ENCODE measurements around the gene BICC1. TPM values are rescaled to one million over a fixed set of nuclear protein-coding genes. Genes with fewer than 3 reads are reported as not detected.

Gene BICC1
- total RNA-seq, 2 experiments from 2014 or later, result 0.14 TPM; not detected in 1

DNA sequence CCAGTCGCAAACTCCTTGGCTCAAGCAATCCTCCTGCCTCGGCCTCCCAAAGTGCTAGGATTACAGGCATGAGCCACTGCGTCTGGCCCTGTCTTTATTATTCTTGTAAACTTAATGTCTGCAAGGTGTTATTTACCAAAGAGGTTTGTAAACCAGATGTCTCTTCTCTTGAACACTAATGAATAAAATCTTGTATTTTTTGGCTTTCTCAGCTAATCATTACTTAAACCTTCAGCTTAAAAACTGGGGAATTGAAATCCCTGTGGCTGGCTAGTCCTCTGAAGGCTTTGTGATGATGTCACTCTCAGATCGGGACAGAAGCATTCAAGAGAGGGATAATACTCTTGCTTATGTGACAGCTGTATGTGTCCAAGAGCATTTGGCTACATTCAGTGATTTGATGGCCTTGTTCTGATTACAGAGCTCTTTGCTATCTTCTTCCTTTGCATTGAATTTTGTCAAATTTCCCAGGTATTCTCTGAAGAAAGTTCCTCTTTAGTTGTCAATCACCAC is 130.3 kb downstream of the BICC1 start:
- ATAC-seq (no peak), DNase-seq (no peak)
- no peaks in the 10 kb centered on the region for H3K36me3 Mint-ChIP-seq

GRCh38 chr10:58644311-58644710 is 131.6 kb downstream of the BICC1 start:
- no peak for ATAC-seq
- H3K27ac Mint-ChIP-seq, result no peak overlapping the region
- DNase-seq, result no peak
- H3K27me3 Mint-ChIP-seq, result no peaks in the 10 kb centered on the region
- no peaks in the 10 kb centered on the region for H3K9me3 Mint-ChIP-seq (ENCODE audit: low read depth)
- CTCF ChIA-PET, result no interaction called here
- no peaks in the 10 kb centered on the region for H3K4me1 Mint-ChIP-seq
- H3K4me3 Mint-ChIP-seq, result no peak overlapping the region
- no peaks in the 10 kb centered on the region for H3K36me3 Mint-ChIP-seq

More for the DNA sequence above, 130.3 kb downstream of the BICC1 start:
- Mint-ChIP-seq H3K4me3 (no peak overlapping the region), H3K27me3 (no peaks in the 10 kb centered on the region), H3K4me1 (no peaks in the 10 kb centered on the region), H3K9me3 (ENCODE audit: low read depth) (no peaks in the 10 kb centered on the region), H3K27ac (no peak overlapping the region)
- CTCF ChIA-PET, result no interaction called here

GRCh38 chr10:58645416-58646146 is 132.9 kb downstream of the BICC1 start:
- DNase-seq (no peak), ATAC-seq (no peak)
- H3K4me3 Mint-ChIP-seq, result no peak overlapping the region
- no peaks in the 10 kb centered on the region for H3K4me1 Mint-ChIP-seq
- CTCF ChIA-PET, result no interaction called here
- no peaks in the 10 kb centered on the region for H3K36me3 Mint-ChIP-seq
- no peak overlapping the region for H3K27ac Mint-ChIP-seq
- H3K9me3 Mint-ChIP-seq (ENCODE audit: low read depth), result no peaks in the 10 kb centered on the region
- no peaks in the 10 kb centered on the region for H3K27me3 Mint-ChIP-seq

GRCh38 chr10:58647376-58648112 is 134.9 kb downstream of the BICC1 start:
- Mint-ChIP-seq H3K4me1 (no peaks in the 10 kb centered on the region), H3K9me3 (ENCODE audit: low read depth) (no peaks in the 10 kb centered on the region), H3K36me3 (no peaks in the 10 kb centered on the region), H3K27me3 (no peaks in the 10 kb centered on the region), H3K27ac (no peak overlapping the region), H3K4me3 (no peak overlapping the region)
- DNase-seq, result no peak
- no peak for ATAC-seq
- CTCF ChIA-PET, result no interaction called here

GRCh38 chr10:58648131-58648530 is 135.5 kb downstream of the BICC1 start:
- ATAC-seq (no peak), DNase-seq (no peak)
- no peaks in the 10 kb centered on the region for H3K4me1 Mint-ChIP-seq
- H3K9me3 Mint-ChIP-seq (ENCODE audit: low read depth), result no peaks in the 10 kb centered on the region
- CTCF ChIA-PET, result no interaction called here
- no peaks in the 10 kb centered on the region for H3K36me3 Mint-ChIP-seq
- no peak overlapping the region for H3K27ac Mint-ChIP-seq
- H3K27me3 Mint-ChIP-seq, result no peaks in the 10 kb centered on the region
- no peak overlapping the region for H3K4me3 Mint-ChIP-seq

- Mint-ChIP-seq H3K36me3 (no peaks in the 10 kb centered on the region), H3K27me3 (no peaks in the 10 kb centered on the region), H3K9me3 (ENCODE audit: low read depth) (no peaks in the 10 kb centered on the region), H3K4me3 (no peak overlapping the region), H3K4me1 (no peaks in the 10 kb centered on the region), H3K27ac (no peak overlapping the region)
- ATAC-seq, result no peak
- CTCF ChIA-PET, result no interaction called here
- no peak for DNase-seq
Measured at GRCh38 chr10:58651040-58651439, 138.4 kb downstream of the BICC1 start.

DNA sequence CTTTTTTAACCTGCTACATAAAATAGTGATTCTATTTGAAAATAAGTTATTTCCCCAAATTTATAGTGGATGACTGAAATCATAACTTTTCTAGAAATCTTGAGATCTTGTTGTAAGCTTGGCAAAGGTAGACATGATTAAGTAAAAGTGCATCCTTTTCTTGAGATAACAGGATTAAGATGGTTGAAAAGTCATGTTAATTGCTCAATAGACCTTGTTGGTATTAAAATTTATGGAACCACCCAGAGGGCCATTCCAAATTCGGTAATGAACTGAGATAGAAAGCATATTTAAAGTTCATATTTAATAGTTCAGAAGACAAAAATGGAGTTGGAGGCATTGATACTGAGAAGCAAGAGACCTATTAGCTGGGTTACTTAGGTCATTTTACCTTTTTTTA is 139.1 kb downstream of the BICC1 start:
- H3K4me3 Mint-ChIP-seq, result no peak overlapping the region
- no peak overlapping the region for H3K27ac Mint-ChIP-seq
- no peaks in the 10 kb centered on the region for H3K27me3 Mint-ChIP-seq
- H3K9me3 Mint-ChIP-seq (ENCODE audit: low read depth), result no peaks in the 10 kb centered on the region
- DNase-seq (no peak), ATAC-seq (no peak)
- H3K4me1 Mint-ChIP-seq, result no peaks in the 10 kb centered on the region
- CTCF ChIA-PET, result no interaction called here
- no peaks in the 10 kb centered on the region for H3K36me3 Mint-ChIP-seq

DNA sequence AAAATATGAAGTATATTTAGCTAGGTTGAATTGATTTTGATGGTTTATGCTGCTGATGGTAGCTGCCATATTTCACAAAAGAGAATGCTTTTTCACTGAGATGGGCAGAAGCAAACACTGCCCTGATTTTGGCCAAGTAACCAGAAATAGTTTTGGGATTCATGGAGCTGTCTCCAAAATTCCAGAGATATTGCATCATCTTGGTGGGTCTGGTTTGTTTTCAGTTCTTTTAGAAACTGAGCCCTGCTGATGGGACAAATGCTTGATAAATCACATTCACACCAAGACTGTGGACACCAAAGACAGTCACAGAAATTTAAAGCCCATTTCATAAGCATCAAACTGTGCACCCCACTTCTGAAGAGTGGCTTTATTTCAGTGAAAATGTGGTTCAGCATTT is 140.5 kb downstream of the BICC1 start:
- no peaks in the 10 kb centered on the region for H3K9me3 Mint-ChIP-seq (ENCODE audit: low read depth)
- H3K27ac Mint-ChIP-seq, result no peak overlapping the region
- CTCF ChIA-PET, result no interaction called here

DNA sequence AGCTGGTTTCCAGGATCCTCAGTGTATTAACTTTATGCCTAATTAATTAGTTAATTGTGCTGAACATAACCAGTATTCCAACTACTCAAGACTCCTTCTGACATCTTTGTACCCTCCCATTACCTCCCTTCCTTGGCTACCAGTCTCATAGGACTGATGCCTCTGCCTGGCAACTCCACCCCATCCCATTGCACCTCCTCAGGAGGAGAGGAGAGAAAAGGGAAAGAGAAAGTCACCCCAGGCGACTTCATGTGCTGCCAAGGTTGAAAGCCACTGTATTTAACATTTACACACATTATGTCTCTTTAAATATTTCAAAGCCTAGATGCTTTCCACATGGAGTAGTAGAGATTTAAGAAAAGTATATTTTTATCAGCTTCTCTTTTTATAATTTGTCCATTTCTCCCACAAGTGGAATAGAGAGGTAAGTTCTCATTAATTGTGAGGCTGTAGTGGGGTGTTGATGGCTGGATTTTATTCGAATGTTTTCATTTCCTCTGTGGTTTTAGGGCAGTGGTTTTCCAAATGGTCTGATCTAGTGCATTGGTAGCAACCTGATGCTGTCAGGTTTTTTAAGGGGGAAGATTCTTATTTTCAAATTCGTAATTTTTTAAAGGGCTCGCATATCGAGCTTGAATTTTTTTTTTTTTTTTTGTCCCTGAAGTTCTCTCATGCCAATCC is 148.0 kb downstream of the BICC1 start:
- no peaks in the 10 kb centered on the region for H3K36me3 Mint-ChIP-seq
- H3K27ac Mint-ChIP-seq, result no peak overlapping the region
- no peaks in the 10 kb centered on the region for H3K4me1 Mint-ChIP-seq
- no peak for ATAC-seq
- no peak for DNase-seq
- no peaks in the 10 kb centered on the region for H3K27me3 Mint-ChIP-seq
- peaks cover 13% of the 10 kb centered on the region for H3K9me3 Mint-ChIP-seq (ENCODE audit: low read depth)
- CTCF ChIA-PET, result no interaction called here
- no peak overlapping the region for H3K4me3 Mint-ChIP-seq

More for the DNA sequence above, 140.5 kb downstream of the BICC1 start:
- Mint-ChIP-seq H3K36me3 (no peaks in the 10 kb centered on the region), H3K4me3 (no peak overlapping the region), H3K4me1 (no peaks in the 10 kb centered on the region), H3K27me3 (no peaks in the 10 kb centered on the region)
- ATAC-seq (no peak), DNase-seq (no peak)

DNA sequence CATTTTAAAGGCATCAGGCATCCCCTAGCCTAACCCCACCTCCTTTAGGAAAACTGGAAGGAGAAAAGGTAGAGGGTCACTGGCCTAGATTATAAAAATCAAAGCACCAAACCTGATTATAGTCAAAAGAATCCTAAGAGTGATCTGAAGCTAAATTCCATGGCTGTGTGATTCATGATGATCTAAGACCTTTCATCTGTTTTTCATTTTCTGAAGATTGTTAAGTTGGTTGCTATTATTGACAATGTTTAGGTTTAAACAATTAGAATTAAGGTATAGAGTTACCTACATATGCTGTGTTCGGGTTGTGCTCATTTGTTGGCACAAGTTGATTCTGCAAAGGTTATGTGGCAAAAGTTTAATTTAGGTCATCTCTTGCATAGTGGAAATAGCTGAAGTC is 148.7 kb downstream of the BICC1 start:
- Mint-ChIP-seq H3K27ac (no peak overlapping the region), H3K36me3 (no peaks in the 10 kb centered on the region), H3K9me3 (ENCODE audit: low read depth) (peaks cover 13% of the 10 kb centered on the region), H3K4me1 (peaks cover 5% of the 10 kb centered on the region), H3K27me3 (no peaks in the 10 kb centered on the region), H3K4me3 (no peak overlapping the region)
- no peak for DNase-seq
- CTCF ChIA-PET, result no interaction called here
- no peak for ATAC-seq

GRCh38 chr10:58661902-58662301 is 149.2 kb downstream of the BICC1 start:
- Mint-ChIP-seq H3K4me1 (peaks cover 7% of the 10 kb centered on the region), H3K4me3 (no peak overlapping the region), H3K27me3 (no peaks in the 10 kb centered on the region), H3K9me3 (ENCODE audit: low read depth) (peaks cover 13% of the 10 kb centered on the region), H3K36me3 (no peaks in the 10 kb centered on the region), H3K27ac (no peak overlapping the region)
- ATAC-seq (no peak), DNase-seq (no peak)
- CTCF ChIA-PET, result no interaction called here

GRCh38 chr10:58662314-58662713 is 149.6 kb downstream of the BICC1 start:
- no peaks in the 10 kb centered on the region for H3K36me3 Mint-ChIP-seq
- peaks cover 7% of the 10 kb centered on the region for H3K4me1 Mint-ChIP-seq
- H3K4me3 Mint-ChIP-seq, result no peak overlapping the region
- H3K27me3 Mint-ChIP-seq, result no peaks in the 10 kb centered on the region
- CTCF ChIA-PET, result no interaction called here
- ATAC-seq (no peak), DNase-seq (no peak)
- H3K27ac Mint-ChIP-seq, result no peak overlapping the region
- H3K9me3 Mint-ChIP-seq (ENCODE audit: low read depth), result peaks cover 13% of the 10 kb centered on the region

- Mint-ChIP-seq H3K4me1 (peaks cover 7% of the 10 kb centered on the region), H3K27me3 (no peaks in the 10 kb centered on the region), H3K4me3 (no peak overlapping the region), H3K9me3 (ENCODE audit: low read depth) (peaks cover 13% of the 10 kb centered on the region), H3K27ac (no peak overlapping the region), H3K36me3 (no peaks in the 10 kb centered on the region)
- ATAC-seq, result no peak
- DNase-seq, result no peak
- CTCF ChIA-PET, result no interaction called here
Measured at GRCh38 chr10:58665361-58665760, 152.7 kb downstream of the BICC1 start.

DNA sequence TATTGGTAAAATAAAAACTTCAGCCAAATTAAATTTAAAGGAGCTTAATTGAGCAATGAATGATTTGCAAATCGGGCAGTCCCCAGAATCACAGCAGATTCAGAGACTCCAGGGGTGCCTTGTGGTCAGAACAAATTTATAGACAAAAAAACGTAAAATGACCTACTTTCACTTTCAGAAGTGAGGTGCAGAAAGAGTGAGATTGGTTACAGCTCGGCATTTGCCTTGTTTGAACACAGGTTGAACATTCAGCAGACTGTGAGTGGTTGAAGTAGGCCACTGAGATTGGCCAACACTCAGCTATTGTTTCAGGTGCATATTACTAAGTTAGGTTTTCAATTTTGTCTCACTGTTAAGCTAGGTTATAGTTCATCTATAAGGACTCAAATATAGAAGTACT is 153.4 kb downstream of the BICC1 start:
- DNase-seq, result no peak
- CTCF ChIA-PET, result interaction anchor here (1.6 kb wide), 1 partner anchor 135 kb away, joined by 4 read pairs; no protein-coding TSS in a partner anchor
- ATAC-seq, result no peak
- Mint-ChIP-seq H3K9me3 (ENCODE audit: low read depth) (peaks cover 13% of the 10 kb centered on the region), H3K4me3 (no peak overlapping the region), H3K36me3 (no peaks in the 10 kb centered on the region), H3K27ac (no peak overlapping the region), H3K27me3 (no peaks in the 10 kb centered on the region), H3K4me1 (peaks cover 7% of the 10 kb centered on the region)
